Stimulated activated CD8-positive, alpha-beta memory T cell treated with anti-CD3 and anti-CD28 coated beads, Interleukin-7, amount 100 ng/mL, for 24 hours (primary cell): ENCODE results near the gene PPP2CA.
A peak's percentile ranks its signal among the peaks of the same experiment; 100 is the strongest.
"Not testable (repeated sequence)": the region's sequence is repeated elsewhere in the genome, so short reads cannot be mapped to it uniquely, and the experiment has no call there.

ENCODE experiments used
- DNase-seq: peaks from one replicate; pipeline ENCODE4 v3.0.0-alpha.2; 2020; ENCODE audit warnings: low read depth

PPP2CA gene

DNA sequence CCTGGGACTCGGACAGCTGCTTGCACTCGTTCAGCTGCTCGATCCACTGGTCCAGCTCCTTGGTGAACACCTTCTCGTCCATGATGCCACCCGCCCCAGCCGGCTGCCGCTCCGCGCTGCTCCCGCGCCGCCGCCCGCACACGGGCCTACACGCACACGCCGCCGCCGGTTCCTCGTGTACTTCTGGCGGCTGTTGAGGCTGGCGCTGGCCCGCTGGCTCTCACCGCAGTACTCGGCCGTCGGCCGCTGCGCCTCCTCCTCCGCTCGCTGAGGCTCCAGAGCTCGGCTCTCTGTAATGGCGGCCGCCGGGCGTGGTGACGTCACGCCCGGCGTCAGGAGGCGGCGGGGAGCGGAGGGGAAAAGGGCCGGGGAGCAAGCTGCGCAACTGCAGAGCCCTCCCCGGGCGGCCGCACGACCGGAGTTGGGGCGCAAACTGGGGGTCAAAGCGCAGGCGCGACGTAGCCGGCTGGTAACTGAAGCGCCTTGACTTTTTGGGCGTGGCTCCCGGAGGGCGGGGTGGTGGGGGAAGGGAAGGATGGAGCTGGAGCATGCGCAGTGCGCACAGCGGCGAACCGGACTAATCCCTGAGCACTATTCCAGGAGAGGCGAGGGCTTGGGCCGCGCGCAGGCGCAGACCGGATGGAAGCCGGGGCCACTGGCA is at the start of gene PPP2CA:
PPP2CA (minus strand) TSS at position 294 of the 661 bp plus-strand sequence; CDS start at position 82, 212 bp downstream.
- peak; percentile 98 for DNase-seq

DNA sequence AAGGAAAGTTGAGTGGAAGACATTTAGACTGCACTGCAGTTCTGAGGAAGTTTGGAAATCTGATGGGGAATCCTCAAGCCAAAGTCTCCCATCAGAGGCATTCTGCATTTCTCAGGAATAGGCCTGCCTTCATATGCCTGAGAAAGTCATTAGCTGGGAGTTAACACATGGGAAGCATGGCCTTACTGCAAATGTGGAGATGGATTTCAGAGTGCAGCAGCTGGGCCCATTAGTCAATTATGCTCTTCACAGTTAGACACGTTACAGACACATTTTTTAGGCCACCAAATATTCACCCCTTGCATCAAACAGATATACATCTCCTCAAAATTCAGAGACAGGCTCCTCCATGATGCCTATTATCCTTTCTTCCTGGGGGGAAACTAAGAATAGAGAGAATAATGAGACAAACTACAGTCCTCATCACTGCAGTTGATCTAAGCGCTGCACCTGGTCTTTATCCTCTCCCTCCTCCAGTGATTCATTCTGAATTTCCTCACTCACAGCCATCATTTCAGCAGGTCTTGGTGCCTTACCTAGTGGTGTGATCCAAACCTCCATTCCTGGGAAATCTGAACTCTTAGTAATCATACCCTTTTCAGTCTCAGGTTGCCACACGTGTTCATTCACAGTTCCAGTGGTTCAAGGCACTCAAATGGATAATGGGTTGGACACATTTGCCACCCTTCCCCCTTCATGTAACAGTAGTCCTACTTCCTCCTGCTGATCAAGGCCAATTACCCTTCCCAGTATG is 47.9 kb upstream of the PPP2CA start:
- DNase-seq, result no peak

- DNase-seq, result no peak
Measured at GRCh38 chr5:134271059-134271458, 45.2 kb upstream of the PPP2CA start.

GRCh38 chr5:134268919-134269318 is 43.0 kb upstream of the PPP2CA start:
- no peak for DNase-seq

DNA sequence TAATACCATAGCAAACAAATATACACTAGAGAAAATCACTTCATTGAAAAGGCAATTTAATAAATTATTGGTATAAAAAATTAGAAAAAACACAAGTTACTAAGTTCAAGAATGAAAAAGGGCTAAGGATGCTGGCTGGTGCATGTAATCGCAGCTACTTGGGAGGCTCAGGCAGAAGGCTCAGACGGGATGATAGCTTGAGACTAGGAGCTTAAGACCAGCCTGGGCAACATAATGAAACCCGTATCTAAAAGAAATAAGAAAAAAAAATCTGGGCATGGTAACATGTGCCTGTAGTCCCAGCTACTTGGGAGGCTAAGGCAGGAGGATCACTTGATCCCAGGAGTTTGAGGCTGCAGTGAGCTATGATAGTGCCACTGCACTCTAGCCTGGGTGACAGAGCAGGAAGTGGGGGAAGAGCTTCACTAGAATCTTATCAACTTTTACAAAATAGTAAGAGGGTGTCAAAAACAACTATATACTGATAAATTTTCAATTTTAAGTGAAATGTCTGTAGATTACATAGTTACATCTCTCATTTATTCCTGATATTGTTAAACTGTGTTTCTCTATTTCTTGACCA is 42.2 kb upstream of the PPP2CA start:
- no peak for DNase-seq

DNA sequence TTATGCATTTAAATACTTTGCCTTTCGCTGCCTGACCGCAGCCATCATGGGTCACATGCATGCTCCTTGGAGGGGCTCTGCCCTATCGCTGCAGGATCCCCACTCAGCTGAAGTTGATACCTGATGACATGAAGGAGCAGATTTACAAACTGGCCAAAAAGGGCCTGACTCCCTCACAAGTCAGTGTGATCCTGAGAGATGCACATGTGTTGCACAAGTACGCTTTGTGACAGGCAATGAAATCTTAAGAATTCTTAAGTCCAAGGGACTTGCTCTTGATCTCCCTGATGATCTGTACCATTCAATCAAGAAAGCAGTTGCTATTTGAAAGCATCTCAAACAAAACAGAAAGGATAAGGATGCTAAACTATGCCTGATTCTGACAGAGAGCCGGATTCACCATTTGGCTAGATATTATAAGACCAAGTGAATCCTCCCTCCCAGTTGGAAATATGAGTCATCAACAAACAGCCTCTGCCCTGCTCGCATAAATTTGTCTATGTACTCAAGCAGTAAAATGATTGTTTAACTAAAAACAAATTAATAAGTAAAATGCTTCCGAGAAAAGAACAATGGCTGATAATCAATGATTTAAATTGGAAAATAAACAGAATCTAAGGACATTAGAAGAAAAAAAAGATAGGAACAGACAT is 41.6 kb upstream of the PPP2CA start:
- no peak for DNase-seq

GRCh38 chr5:134263801-134264200 is 37.9 kb upstream of the PPP2CA start:
- no peak for DNase-seq

- not testable (repeated sequence) for DNase-seq
Measured at GRCh38 chr5:134262629-134263028, 36.8 kb upstream of the PPP2CA start.

DNA sequence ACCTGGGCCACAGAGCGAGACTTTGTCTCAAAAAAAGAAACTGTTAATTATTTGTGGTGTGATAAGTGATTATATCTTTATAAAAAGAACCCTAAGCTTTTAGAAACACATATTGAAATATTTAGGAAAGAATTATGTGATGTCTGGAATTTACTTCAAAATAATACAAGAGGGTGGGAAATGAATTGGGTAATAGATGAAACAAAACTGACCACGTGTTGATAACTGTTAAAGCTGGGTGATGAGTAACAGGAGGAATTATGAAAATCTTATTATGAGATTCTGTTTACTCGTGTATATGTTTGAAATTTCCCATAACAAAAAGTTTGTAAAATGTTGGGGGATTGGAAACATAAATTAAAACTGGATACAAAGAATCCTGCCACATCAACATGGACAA is 33.0 kb upstream of the PPP2CA start:
- no peak for DNase-seq

DNA sequence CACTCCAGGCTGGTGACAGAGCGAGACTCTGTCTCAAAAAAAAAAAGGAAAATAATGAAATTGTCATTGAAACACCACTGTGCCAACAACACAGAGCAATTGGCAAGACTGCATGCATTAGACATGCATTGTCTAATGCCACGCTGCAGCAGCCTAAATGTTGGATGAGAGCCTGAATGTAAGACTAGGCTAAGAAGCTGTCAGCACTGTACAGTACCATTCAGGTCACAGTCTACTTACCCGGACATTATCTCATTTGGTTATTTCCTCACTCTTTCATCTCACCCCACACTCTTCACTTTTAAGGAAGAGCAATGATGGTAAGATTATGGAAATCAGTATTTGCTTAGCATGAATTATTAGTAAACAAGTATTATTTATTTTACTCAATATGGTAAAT is 31.3 kb upstream of the PPP2CA start:
- DNase-seq, result no peak

DNA sequence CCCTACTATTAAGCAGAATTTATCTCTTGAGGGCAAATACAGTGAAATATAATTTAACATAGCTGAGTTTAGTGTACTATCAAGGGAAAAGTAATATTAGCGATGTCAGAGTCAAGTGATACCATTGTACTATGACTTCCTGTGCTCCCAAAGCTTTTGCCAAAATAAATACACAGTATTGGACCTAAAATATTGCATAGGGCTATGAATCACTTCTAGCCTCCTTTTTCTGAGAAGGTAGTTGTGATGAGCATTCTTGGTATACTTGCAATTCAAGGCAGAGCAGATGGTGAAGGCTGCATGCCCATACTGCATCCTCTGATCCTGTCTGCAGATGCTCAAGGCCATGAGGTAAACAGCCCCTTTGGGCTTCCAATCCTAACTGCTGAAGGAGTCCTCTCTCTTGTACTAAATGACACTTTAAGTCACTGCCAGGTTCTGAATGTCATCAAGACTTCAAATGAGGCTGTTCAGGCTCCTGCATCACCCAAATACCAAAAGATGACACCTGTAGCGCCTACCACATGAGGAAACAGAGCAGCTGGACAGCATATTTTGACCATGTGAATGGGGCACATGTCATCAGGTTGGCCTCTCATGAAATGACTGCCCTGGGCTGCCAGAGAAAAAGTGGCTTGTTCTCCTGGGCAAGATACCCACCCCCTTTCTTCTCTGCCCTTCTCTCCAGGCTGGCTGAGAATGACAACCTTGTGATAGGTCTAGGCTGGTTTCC is 29.7 kb upstream of the PPP2CA start:
- no peak for DNase-seq

- not testable (repeated sequence) for DNase-seq
Measured at GRCh38 chr5:134253368-134254153, 27.7 kb upstream of the PPP2CA start.

DNA sequence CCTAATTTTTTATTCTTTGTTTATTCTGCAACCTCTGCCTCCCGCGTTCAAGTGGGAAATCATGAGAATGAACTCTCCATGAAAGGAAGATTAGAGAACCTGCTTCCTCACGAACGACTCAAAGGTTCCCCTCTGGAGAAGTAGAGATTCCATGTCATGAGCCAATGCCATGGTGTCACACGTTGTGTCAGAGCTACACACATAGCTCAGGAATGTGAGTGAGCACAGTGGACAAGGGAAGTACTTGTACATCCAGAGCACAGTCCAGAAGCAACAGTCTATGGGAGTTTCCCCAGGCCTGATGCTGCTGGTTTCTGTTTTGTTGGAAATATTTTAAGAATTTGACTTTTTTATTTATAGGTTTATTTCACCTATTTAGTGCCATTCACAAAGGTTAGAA is 26.8 kb upstream of the PPP2CA start:
- DNase-seq, result no peak

DNA sequence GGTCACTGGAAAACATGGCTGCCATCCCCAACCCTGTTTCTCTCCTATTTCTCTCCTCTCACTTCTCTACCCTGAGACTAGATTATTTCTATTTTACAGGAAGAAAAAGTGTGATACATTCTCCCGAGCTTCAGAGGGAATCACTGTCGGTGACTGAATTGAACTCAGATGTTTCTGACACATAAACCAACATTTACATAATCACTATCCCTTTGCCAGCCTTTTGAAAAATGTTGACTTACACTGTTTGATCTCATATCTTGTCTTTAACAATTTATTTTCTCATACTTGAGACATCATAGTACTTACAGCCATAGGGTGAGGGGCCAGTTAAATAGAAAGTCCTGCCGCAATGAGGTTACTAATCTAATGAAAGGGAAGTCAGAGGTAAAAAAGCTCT is 25.1 kb upstream of the PPP2CA start:
- DNase-seq, result no peak

DNA sequence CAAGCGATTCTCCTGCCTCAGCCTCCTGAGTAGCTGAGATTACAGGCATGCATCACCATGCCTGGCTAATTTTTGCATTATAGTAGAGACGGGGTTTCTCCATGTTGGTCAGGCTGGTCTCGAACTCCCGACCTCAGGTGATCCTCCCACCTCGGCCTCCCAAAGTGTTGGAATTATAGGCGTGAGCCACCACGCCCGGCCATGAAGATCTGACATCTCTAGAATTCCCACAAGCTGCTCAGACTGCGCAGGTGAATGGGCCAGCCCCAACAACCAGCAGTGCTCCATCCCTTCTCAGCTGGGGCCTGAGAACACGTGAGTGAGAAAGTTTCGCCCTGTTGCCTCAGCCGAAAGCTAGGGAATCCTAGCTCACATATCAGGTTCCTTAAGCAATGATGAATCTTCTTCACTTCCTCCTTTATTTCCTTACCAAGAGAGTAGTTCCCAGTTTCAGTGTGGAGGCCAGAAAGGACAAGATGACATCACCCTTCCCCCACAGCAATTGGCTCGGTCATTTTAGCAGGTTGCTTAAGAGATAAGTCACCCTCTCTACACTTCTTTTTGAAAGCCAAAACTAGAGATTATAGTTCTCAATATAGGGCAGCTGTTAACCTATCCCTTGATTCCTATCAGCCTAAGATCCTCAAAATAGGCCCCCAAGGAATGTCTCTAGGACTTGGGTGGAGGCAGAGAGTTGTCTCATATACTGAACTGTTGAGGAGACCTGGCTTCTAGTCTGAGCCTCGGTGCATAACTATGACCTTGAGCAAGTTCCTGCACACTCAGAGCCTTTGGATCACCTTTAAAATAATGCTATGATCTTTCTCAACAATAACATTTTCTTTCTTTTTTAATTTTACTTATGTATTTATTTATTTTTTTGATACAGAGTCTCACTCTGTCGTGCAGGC is 23.9 kb upstream of the PPP2CA start:
- no peak for DNase-seq

GRCh38 chr5:134248256-134248655 is 22.4 kb upstream of the PPP2CA start:
- DNase-seq, result no peak

GRCh38 chr5:134247428-134248224 is 21.8 kb upstream of the PPP2CA start:
- DNase-seq, result no peak

GRCh38 chr5:134246771-134247427 is 21.0 kb upstream of the PPP2CA start:
- DNase-seq, result no peak

GRCh38 chr5:134245692-134246091 is 19.8 kb upstream of the PPP2CA start:
- DNase-seq, result no peak
